Measurements from ENCODE around the gene COL11A2.

COL11A2 gene

DNA sequence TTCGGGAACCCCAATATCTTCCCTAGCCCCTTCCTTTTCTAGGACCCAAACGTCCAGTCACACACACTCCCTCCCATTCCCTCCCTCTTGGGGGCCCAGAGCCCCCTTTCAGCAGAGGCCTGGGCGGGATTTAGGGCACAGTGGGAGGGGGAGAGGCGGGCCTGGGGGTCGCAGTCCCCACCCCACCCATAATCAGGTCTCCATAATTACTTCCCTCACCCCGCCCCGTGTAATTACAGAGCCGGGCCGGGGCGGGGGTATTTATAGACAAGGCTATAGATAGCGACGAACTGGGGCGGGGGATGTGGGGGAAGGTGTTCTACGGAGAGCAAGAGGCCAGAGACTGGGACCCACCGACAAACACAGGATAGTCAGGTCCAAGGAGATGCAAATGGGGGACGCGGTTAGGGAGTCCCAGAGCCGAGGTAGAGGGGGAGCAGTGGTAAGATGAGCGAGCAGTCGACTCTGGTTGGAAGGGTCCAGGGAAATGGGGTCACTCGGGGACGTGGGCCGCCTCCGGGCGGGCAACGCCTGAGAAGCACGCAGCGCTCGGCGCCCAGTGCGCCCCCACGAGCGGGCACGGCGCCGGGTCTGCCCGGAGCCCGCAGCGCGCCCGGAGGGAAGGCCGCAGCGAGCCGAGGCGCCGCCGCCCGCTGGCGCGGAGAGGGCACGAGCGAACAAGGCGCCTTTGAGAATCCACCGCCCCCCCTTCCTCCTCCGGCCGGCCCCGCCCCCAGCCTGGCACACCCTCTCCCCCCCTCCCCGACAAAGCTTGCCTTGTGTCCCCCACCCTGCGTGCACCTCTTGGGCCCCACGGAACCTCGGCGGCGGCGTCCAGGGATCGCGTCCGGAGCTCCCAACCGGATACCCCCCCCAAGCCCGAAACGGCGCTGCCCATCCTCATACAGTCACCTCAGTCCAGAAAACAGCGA, 670 bp upstream of the COL11A2 start:
- DNase-seq (ENCODE audit: low read depth): no peak

- no peak for DNase-seq (ENCODE audit: low read depth)
These were observed 723 bp downstream of the COL11A2 start for GRCh38 chr6:33191383-33192104.

DNA sequence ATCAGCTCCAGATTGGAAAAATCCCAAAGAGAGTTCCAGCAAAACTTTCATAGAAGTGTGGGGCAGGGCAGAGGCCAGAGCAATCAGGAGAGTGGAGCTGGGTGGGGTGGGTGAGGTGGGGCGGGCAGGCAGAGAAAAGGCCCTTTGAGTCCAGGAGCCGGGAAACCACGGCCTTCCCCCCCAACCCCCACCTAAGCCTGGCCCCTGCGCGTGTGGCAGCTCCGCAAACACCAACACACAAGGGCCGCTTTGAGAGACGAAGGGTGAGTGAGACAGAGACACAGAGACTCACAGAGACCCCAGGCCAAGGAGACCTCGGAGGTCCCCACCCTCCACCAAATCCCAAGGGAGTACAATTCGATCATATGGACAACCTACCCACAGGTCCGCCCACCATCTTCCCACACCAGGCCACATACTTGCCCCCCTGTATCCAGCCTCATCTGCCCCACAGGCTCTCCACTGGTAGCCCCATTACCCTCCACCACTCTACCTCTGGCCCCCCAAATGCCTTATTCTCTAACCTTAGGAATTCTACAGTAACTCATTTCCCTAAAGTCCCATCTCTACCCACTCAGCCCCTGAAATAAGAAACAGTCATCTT, 1.7 kb downstream of the COL11A2 start:
- no peak for DNase-seq (ENCODE audit: low read depth)

DNA sequence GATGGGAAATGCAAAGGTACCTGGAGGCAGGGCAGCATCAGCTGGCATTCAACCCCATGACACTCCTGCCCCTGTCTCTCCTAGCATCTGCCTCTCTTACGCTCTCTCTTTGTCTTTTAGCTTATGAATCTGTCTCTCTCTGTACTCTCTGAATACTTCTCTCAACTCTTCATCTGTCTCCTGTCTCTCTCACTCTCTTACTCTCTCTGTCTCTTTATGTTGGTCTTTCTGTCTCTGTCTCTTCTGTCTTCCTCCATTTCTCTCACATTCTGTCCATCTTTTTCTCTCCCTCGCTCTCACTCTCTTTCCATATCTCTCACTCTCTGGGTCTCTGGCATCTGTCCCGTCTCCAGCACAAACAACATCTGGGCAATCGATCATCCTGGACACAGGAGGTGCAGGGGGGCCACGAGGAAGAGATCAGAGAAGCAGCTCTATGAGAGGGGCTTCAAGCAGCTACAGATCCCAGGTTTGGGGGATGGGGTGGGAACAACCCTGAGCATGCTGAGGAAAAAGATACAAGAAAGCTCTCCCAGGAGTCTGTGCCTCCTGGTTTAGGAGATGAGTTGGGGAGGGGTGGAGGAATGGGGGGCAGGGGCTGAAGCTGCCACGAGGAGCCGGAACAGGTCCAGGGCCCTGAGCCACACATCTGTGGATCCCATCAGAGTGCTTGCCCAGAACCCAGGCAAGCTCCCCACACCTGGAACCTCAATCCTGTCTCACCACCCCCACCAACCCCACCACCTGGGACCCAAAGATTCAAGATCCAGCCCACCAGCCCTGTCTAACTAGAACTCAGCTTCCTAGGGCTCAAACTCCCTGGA, 2.4 kb downstream of the COL11A2 start:
- DNase-seq (ENCODE audit: low read depth): no peak

GRCh38 chr6:33189164-33189563, 3.1 kb downstream of the COL11A2 start:
- no peak for DNase-seq (ENCODE audit: low read depth)

DNA sequence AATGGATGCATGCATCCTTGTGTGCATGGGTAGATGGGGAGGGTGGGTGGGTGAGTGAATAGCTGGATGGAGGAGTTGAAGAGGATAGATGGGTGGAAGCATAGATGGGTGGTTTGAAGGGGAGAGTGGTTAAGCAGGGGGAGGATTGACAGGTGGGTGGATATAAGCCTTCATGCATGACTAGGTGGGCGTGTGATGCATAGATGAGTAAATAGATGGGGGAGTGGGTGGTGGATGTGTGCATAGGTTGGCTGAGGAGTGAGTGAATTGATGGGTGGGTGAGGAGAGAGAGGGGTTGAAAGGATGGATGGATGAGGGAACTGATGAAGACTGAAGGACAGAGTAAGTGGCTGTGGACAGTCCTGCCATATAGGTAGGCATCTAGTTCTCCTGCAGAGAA, 4.5 kb downstream of the COL11A2 start:
- DNase-seq (ENCODE audit: low read depth): no peak

DNA sequence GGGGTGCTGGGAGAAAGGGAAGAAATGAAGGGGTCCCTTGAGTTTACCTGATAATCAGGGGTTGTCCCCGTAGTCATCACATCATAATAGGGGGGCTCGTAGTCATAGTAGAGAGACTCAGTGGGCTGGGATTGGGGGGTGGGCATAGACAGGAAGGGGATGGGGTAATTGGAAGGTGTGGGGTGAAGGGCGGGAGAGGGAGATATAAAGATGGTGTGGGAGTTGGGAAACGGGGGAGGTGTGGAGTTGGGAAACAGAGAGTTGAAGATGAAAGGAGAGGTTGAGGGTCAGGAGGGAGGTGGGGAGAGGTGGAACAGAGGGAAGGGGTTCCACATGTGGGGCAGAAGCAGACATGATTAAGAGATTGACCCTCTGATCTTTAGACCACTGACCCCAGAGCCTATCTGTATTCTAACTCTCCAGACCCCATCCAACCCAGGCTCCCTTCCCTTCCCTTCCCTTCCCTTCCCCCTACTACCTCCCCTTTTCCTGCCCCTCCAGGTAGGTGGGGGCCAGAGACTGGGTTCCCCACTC, 6.5 kb downstream of the COL11A2 start:
- no peak for DNase-seq (ENCODE audit: low read depth)

DNA sequence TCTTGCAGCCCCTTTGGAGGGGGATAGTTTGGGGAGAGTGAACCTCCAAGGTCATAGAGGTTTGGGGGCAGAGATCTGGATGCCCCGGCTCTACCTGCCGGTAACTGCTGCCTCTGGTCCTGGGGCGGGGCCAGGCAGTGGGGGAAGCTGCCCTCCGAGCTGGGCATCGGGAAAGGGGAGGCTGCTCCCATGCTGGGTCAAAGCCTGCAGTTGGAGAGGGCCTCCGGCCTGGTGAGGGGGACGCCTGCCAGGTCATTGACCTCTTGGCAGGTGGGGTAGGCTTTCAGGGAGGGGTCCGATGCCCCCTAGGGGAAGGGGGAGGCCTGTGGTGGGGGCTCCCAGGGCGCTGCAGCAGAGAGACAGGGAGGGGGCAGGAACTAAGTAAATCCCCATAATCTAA, 7.1 kb downstream of the COL11A2 start:
- DNase-seq (ENCODE audit: low read depth): no peak

DNA sequence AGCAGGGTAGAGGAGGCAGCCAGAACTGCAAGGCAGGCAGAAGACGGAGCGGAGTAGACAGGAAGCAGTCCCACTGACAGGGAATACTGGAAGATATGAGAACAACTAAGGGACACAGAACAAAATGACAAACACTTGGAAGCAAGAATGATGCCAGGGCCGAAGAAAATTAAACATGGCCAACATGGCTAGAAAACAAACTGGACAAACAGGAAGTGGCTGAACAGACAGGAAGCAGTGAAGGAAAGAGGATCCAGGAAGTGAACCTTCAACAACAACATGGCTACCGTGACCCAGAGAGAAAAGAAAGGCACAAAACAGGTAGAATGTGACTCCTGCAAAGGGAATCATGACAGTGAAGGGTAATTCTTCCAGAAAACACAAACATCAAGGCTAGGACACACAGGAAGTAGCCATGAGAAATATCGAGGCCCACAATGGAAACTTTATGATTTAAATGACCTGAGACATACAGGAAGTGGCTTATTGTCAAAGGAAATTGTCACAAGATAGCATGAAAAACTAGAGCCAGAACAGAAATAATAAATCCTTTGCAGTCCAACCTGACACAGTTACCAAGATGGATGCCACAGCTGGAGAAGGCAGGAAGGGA, 9.1 kb downstream of the COL11A2 start:
- no peak for DNase-seq (ENCODE audit: low read depth)

DNA sequence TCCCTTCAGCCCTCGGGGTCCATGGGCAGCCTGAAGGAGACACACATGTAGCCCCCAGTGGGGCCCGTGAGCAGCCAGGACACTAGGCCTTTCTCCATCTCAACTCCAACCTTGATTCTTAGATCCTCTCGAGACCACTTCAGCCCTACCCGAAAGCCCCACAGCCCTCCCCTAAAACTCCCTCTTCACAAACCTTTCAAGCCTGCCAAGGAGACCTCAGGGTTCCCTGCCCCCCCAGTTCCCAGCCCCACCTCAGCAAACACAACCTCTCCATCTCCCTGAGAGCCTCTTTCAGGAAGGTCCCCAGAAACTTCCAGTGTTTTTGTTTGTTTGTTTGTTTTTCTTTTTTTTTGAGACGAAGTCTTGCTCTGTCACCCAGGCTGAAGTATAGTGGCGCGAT, 11.1 kb downstream of the COL11A2 start:
- DNase-seq (ENCODE audit: low read depth): no peak

- no peak for DNase-seq (ENCODE audit: low read depth)
These were observed 13.4 kb downstream of the COL11A2 start for GRCh38 chr6:33178755-33179475.

- DNase-seq (ENCODE audit: low read depth): no peak
These were observed 14.5 kb downstream of the COL11A2 start for GRCh38 chr6:33177552-33178446.

DNA sequence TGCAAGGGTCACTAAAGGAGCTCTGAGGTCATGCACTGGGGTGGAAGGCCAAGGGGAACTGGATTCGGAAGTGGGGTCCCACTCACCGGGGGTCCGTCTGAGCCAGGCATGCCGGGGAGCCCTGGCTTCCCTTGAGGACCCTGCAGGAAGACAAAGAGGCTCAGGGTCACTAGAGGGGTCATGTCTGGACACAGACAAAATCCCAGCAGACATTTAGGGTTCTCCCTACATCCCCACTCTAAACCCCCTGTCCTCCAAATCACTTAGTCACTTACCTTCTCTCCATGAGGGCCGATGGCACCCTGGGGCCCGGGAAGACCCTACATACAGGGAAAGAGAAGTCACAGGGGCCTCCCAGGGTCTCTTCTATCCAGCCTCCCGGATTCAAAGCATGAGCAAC, 15.4 kb downstream of the COL11A2 start:
- DNase-seq (ENCODE audit: low read depth): no peak

DNA sequence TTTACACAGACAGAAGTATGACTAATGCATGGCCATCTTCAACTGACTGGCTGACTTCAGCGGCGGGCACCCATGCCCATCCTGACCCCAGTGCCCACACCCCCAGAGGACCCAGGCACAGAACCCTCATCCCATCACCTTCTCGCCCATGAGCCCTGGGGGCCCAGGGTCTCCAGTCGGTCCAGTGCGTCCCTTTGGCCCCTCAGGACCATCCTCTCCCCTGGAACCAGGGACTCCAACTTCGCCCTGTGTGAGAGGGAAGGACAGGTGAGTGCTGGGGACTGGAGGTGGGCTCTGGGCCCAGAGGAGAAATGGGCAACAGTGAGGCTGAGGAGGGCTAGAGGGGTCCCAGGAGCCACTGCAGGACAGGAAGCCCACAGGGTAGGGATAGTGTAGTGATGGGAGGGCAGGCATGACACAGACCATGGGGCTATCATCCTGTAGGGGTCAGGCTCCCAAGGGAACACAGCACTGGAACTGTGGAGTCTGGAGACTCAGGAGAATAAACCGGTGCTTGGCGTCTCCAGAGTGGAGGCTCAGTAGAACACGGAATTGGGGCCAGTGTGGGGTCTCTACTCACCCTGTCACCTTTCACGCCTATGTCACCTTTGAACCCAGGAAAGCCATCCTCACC, 16.7 kb downstream of the COL11A2 start:
- no peak for DNase-seq (ENCODE audit: low read depth)

GRCh38 chr6:33174784-33175183, 17.5 kb downstream of the COL11A2 start:
- no peak for DNase-seq (ENCODE audit: low read depth)

DNA sequence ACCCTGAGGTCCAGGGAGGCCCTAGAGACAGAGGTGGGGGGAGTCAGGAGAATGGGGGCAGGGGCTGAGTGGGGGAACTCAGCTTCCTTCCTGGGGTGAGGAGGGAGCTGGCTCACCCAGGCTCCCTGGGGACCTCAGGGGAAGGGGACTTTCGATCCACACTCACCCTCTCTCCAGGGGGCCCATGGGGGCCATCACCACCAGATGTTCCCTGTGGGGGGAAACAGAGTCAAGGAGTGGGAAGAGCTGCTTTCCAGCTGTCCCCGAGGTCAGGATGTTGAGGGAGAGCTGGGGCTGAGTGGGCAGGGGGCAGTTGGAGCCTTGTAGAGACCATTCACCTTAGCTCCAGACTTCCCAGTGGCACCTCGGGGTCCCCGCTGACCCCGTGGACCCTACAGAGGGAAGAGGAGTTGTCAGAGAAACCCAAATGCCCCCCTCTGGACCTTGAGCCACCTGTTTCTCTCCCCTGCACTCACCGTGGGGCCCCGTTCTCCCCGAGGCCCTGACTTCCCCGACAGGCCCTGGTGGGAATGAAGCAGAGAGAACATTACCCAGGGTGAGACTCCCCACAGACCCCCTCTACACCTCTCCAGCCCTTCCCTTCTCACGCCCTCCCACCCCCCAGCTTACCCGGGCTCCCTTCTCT, 18.6 kb downstream of the COL11A2 start:
- no peak for DNase-seq (ENCODE audit: low read depth)

DNA sequence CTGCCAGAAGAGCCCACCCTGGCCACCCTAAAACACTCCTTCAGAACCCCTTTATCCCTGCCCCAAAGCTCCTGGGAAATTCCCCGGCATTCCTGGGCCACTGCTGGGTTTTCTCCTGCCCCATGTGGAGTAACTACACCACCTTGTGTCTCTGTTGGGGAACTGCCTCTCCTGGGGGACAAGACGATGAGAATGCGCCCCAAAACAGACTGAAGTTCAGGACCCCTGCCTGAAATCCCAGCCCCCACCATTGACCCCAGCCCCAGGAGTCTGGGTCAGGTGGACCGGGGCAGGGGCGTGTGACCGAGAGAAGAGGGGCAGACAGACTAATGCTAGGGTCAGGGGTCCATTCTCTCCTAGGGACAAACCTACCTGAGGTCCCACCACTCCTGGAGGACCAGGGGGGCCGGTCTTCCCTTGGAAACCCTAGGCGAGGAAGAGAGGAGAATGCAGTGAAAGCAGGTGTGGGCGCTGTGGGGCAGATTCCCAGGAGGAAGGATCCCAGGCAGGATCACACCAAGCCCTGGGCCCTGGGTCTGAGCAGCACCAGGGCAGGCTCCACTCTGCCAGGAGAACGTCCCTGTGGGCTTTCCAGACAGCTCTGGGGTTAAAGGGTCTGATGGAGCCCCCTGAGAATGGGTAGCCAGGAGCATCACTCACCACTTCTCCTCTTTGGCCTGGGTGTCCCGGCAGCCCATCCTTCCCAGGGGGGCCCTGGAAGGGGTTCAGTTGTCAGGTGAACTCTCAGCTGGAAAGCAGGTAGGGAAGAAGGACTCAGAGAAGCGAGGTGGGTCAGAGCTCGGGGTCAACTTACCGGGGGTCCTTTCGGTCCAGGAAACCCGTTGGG, 19.4 kb downstream of the COL11A2 start:
- DNase-seq (ENCODE audit: low read depth): no peak

All from T-helper 22 cell (primary cell).